ENCODE results near the gene GLIPR2. TPM values are rescaled to one million over a fixed set of nuclear protein-coding genes. Genes with fewer than 3 reads are reported as not detected.

Gene GLIPR2
- total RNA-seq, 4 donors from 2014 or later: 3.2 to 8.8 (median 5.6) TPM

DNA sequence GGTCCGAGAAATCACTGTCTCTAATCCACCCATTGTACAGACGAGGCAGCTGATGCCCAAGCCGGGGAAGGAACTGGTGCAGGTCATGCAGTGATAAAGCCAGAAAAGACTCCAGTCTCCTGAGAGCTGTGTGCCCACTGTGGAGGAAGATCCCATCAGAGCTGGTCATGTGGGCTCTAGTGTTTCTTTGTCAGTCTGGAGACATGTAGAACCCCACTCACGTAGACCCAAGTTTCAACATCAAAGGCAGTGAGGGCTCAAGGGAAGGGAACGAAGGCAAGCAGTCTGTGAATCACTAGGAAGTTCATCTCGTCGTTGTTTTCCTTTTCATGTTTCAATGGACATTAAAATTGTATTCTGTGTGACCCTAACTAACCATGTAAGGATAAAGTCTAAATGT is 14.6 kb upstream of the GLIPR2 start:
- Histone ChIP-seq H3K27ac (no peak overlapping the region), H3K36me3 (peaks cover 12% of the 10 kb centered on the region), H3K9me3 (no peaks in the 10 kb centered on the region), H3K27me3 (no peaks in the 10 kb centered on the region), H3K4me3 (no peak overlapping the region), H3K4me1 (no peaks in the 10 kb centered on the region)
- TF ChIP-seq POLR2A (IDR thresholded peaks at IDR 0.05) (no peak), EP300 (IDR thresholded peaks at IDR 0.05) (no peak), POLR2AphosphoS5 (IDR thresholded peaks at IDR 0.05) (no peak), CTCF (IDR thresholded peaks at IDR 0.05) (no peak)
- 89% methylated on average over 7 of the region's 7 CpGs for WGBS
- DNase-seq (ENCODE audit: low spot score in 2 of 2): no peak

- Histone ChIP-seq H3K4me1 (no peaks in the 10 kb centered on the region), H3K9me3 (no peaks in the 10 kb centered on the region), H3K27me3 (no peaks in the 10 kb centered on the region), H3K36me3 (peaks cover 12% of the 10 kb centered on the region), H3K27ac (no peak overlapping the region), H3K4me3 (no peak overlapping the region)
- WGBS: 93% methylated on average over 2 of the region's 2 CpGs
- TF ChIP-seq CTCF (IDR thresholded peaks at IDR 0.05): no peak
- TF ChIP-seq POLR2AphosphoS5 (IDR thresholded peaks at IDR 0.05): no peak
- no peak for DNase-seq (ENCODE audit: low spot score in 2 of 2)
Observed at GRCh38 chr9:36123515-36123914, 13.0 kb upstream of the GLIPR2 start.

- H3K4me1 ChIP-seq: no peaks in the 10 kb centered on the region
- no peak overlapping the region for H3K4me3 ChIP-seq
- no peak for DNase-seq (ENCODE audit: low spot score in 2 of 2)
- H3K27me3 ChIP-seq: no peaks in the 10 kb centered on the region
- H3K27ac ChIP-seq: no peak overlapping the region
- H3K36me3 ChIP-seq: peaks cover 12% of the 10 kb centered on the region
- no peaks in the 10 kb centered on the region for H3K9me3 ChIP-seq
- WGBS: 78% methylated on average over 10 of the region's 10 CpGs
- TF ChIP-seq CTCF (IDR thresholded peaks at IDR 0.05) (no peak), POLR2AphosphoS5 (IDR thresholded peaks at IDR 0.05) (no peak)
Observed at GRCh38 chr9:36125062-36125855, 11.3 kb upstream of the GLIPR2 start.

DNA sequence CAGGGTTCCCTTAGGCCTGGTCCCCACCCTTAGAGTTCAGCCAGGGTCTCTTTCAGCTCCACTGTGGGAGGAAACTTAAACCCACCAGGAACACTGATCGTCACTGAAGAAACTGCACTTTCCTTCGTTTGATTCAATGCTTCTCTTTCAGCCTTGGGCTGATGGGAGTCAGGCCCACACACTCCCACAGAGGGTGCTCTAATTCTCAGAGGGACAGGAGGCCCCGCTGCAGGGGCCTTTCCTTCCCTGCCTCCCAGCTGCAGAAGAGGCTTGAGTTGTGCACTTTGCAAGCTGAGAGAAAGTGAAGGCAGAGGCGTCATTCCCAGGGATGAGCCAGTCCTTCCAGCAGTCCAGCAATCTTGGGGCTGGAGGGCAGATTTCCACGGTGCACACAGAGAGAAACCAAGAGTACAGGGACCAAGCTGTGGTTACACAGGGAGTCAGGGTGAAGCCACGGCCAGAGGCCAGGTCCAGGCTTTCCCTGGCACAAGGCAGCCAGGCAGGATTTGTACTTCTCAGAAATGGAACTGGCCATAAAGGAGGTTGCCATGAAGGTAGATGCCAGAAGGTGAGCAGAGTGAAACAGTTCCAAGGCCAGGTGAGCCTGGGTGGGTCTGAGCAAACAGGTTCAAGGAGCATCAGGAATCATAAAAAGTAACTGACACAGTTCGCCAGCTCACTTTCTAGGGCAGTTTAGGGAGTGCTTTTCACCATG is 10.4 kb upstream of the GLIPR2 start:
- Histone ChIP-seq H3K4me1 (no peaks in the 10 kb centered on the region), H3K36me3 (peaks cover 11% of the 10 kb centered on the region), H3K27me3 (no peaks in the 10 kb centered on the region), H3K9me3 (no peaks in the 10 kb centered on the region), H3K4me3 (no peak overlapping the region), H3K27ac (no peak overlapping the region)
- DNase-seq (ENCODE audit: low spot score in 2 of 2): no peak
- WGBS: 74% methylated on average over 7 of the region's 7 CpGs
- TF ChIP-seq POLR2A (IDR thresholded peaks at IDR 0.05): no peak
- TF ChIP-seq CTCF (IDR thresholded peaks at IDR 0.05): no peak
- no peak for TF ChIP-seq POLR2AphosphoS5 (IDR thresholded peaks at IDR 0.05)
- no peak for TF ChIP-seq EP300 (IDR thresholded peaks at IDR 0.05)

- WGBS: 79% methylated on average over 5 of the region's 5 CpGs
- no peak for DNase-seq (ENCODE audit: low spot score in 2 of 2)
- Histone ChIP-seq H3K27me3 (no peaks in the 10 kb centered on the region), H3K4me1 (no peaks in the 10 kb centered on the region), H3K27ac (no peak overlapping the region), H3K4me3 (no peak overlapping the region), H3K36me3 (no peaks in the 10 kb centered on the region), H3K9me3 (no peaks in the 10 kb centered on the region)
- TF ChIP-seq POLR2AphosphoS5 (IDR thresholded peaks at IDR 0.05) (no peak), EP300 (IDR thresholded peaks at IDR 0.05) (no peak), POLR2A (IDR thresholded peaks at IDR 0.05) (no peak), CTCF (IDR thresholded peaks at IDR 0.05) (no peak)
Observed at GRCh38 chr9:36127652-36128244, 8.8 kb upstream of the GLIPR2 start.
